PC-9 (cell line): ENCODE measurements around the gene CLECL1.

ENCODE experiments used
- CTCF ChIP-seq: fragments of 200-600 bp; sonication (generic); conservative IDR thresholded peaks from 2 replicates; pipeline ENCODE4 v1.6.1; 2017; ENCODE audit warnings: mixed run types, antibody characterized with exemption, mild to moderate bottlenecking, moderate library complexity
- EZH2 ChIP-seq: fragments of 200-600 bp; sonication (generic); IDR thresholded peaks from 2 replicates; pipeline ENCODE4 v1.8.0; 2017; ENCODE audit warnings: antibody characterized with exemption, low read depth

GRCh38 chr12:9710584-9711375 lies 22.1 kb downstream of the CLECL1 start:
- TF ChIP-seq CTCF (no peak), EZH2 (no peak)
